ENCODE data around the gene UNC93B1. TPM values are rescaled to one million over a fixed set of nuclear protein-coding genes. Genes with fewer than 3 reads are reported as not detected.

UNC93B1 gene
- total RNA-seq, 1 donor from 2014 or later = 4.3 TPM

DNA sequence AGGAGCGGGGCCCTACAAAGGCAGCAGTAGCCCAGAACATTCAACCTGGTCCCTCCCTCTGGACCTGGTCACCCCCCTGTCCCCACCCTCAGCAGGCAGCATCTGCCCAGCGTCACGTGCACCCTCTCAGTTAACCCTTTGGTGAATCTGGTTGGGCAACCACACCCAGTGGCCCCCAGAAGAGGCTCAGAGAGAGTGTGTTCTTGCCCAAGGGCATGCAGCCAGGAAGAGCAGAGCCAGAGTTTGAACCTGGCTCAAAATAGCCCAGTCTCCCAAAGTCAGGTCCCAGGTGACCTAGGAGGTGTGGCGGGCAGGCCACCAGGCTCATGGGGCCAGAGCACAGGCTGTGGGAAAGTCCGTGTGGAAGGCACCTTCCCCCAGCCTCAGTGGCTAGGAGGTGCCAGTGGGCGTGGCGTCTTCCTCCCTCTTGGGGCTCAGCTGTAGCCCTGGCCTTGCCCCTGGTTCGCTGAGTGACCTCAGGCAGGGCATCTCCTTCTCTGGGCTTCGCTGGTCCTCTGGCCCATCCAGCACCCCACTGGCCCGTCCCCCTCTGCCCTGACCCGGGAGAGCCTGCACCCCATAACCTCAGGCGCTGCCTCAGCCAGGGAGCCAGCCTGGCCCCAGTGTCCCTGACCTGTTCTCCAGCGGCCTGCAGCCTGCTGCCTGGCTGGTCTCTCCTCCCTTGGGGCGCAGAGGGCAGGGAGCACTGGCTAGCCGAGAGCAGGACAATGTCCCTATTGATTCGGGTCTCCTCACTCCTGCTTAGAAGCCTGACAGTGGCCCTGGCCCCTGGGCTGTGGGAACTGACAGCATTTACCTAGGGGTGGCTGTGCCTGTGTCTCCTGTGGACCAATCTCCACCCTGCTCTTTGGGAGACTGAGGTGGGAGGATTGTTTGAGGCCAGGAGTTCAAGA, 13.3 kb upstream of the UNC93B1 start:
- peak overlapping the region; percentile 57 for H3K27ac Mint-ChIP-seq (ENCODE audit: unreplicated experiment)
- DNase-seq (ENCODE audit: low read depth, low spot score) = peak; percentile 55
- H3K9me3 Mint-ChIP-seq = no peaks in the 10 kb centered on the region
- peaks cover 44% of the 10 kb centered on the region for H3K4me1 Mint-ChIP-seq
- no peaks in the 10 kb centered on the region for H3K36me3 Mint-ChIP-seq (ENCODE audit: low read depth)
- H3K27me3 Mint-ChIP-seq (ENCODE audit: low read depth) = no peaks in the 10 kb centered on the region
- TF ChIP-seq, protein P1, sequence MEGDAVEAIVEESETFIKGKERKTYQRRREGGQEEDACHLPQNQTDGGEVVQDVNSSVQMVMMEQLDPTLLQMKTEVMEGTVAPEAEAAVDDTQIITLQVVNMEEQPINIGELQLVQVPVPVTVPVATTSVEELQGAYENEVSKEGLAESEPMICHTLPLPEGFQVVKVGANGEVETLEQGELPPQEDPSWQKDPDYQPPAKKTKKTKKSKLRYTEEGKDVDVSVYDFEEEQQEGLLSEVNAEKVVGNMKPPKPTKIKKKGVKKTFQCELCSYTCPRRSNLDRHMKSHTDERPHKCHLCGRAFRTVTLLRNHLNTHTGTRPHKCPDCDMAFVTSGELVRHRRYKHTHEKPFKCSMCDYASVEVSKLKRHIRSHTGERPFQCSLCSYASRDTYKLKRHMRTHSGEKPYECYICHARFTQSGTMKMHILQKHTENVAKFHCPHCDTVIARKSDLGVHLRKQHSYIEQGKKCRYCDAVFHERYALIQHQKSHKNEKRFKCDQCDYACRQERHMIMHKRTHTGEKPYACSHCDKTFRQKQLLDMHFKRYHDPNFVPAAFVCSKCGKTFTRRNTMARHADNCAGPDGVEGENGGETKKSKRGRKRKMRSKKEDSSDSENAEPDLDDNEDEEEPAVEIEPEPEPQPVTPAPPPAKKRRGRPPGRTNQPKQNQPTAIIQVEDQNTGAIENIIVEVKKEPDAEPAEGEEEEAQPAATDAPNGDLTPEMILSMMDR (conservative IDR thresholded peaks at IDR 0.05) = no peak
- peak overlapping the region; percentile 69 for H3K4me3 Mint-ChIP-seq

DNA sequence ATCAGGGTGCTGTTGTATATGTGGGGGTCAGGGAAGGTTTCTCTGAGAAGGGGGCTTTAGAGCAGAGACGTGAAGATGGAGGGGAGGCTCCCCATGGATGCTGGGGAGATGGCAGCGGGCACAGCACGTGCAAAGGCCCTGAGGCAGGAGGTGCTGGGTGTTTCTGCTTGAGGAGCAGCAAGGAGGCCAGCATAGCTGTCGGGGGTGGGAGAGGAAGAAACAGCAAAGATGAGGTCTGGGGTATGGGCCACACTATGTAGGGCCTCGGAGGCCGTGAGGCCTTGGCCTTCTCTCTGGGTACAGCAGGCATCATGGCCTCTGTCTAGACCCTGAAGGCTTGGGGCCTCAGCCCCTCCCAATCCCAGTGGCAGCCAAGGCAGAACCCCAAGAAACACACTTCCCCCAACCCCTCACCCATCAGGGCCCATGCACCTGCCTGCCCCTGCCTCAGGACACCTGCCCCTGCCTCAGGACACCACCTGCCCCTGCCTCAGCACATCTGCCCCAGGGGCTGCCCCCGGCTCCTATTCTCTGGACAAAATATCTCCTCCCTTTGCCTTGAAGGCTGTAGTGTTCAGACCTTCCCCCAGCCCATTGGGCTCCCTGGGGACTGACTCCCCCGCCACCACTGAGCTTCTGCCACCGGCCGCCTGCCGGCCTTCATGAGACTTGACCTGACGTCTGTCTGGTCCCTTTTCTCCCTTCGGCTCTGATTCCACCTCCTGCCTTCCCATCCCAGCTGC, 12.4 kb upstream of the UNC93B1 start:
- Mint-ChIP-seq H3K4me3 (peak overlapping the region; percentile 41), H3K9me3 (no peaks in the 10 kb centered on the region), H3K4me1 (peaks cover 47% of the 10 kb centered on the region), H3K27ac (ENCODE audit: unreplicated experiment) (peak overlapping the region; percentile 62), H3K36me3 (ENCODE audit: low read depth) (no peaks in the 10 kb centered on the region), H3K27me3 (ENCODE audit: low read depth) (no peaks in the 10 kb centered on the region)
- no peak for DNase-seq (ENCODE audit: low read depth, low spot score)
- TF ChIP-seq, protein P1 (conservative IDR thresholded peaks at IDR 0.05) = no peak

DNA sequence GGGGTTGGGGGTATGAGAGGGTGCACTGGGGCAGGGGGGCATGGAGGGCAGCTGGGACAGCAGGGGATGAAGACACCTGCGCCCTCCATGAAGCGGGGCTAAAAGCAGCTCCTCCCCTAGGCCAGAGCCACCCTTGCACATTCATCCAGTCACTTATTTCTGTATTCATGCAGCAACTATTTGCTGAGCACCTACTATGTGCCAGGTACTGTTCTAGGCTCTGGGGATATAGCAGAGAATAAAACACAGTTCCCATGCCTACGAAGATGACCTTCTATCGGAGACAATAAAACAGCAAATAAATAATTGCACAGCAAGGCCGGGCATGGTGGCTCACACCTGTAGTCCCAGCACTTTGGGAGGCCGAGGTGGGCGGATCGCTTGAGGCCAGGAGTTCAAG, 11.6 kb upstream of the UNC93B1 start:
- Mint-ChIP-seq H3K27ac (ENCODE audit: unreplicated experiment) (no peak overlapping the region), H3K4me3 (no peak overlapping the region), H3K9me3 (no peaks in the 10 kb centered on the region), H3K27me3 (ENCODE audit: low read depth) (no peaks in the 10 kb centered on the region), H3K4me1 (peaks cover 48% of the 10 kb centered on the region), H3K36me3 (ENCODE audit: low read depth) (no peaks in the 10 kb centered on the region)
- TF ChIP-seq, protein P1 (conservative IDR thresholded peaks at IDR 0.05) = no peak
- DNase-seq (ENCODE audit: low read depth, low spot score) = no peak

DNA sequence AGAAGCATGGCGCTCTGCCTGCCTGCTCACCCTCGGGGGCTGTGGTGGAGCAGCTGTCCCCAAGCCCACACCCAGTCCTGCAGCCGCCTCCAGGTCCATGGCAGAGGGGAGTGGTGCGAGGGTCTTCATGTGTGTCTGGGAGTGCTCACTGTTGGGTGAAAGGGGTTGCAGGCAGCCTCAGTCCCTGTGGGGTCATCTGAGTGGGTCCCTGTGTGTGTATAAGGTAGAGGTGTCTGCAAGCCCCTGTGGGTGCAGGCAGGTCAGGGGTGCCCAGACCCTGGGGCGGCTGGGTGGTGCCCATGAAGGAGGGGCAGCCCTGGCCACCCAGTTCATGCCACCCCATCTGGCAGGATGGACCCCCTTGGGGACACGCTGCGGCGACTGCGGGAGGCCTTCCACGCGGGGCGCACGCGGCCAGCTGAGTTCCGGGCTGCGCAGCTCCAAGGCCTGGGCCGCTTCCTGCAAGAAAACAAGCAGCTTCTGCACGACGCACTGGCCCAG, 11.1 kb upstream of the UNC93B1 start:
- H3K4me1 Mint-ChIP-seq = peaks cover 51% of the 10 kb centered on the region
- H3K27ac Mint-ChIP-seq (ENCODE audit: unreplicated experiment) = no peak overlapping the region
- no peaks in the 10 kb centered on the region for H3K36me3 Mint-ChIP-seq (ENCODE audit: low read depth)
- no peak overlapping the region for H3K4me3 Mint-ChIP-seq
- H3K9me3 Mint-ChIP-seq = no peaks in the 10 kb centered on the region
- no peaks in the 10 kb centered on the region for H3K27me3 Mint-ChIP-seq (ENCODE audit: low read depth)
- TF ChIP-seq, protein P1 (conservative IDR thresholded peaks at IDR 0.05) = no peak
- no peak for DNase-seq (ENCODE audit: low read depth, low spot score)

DNA sequence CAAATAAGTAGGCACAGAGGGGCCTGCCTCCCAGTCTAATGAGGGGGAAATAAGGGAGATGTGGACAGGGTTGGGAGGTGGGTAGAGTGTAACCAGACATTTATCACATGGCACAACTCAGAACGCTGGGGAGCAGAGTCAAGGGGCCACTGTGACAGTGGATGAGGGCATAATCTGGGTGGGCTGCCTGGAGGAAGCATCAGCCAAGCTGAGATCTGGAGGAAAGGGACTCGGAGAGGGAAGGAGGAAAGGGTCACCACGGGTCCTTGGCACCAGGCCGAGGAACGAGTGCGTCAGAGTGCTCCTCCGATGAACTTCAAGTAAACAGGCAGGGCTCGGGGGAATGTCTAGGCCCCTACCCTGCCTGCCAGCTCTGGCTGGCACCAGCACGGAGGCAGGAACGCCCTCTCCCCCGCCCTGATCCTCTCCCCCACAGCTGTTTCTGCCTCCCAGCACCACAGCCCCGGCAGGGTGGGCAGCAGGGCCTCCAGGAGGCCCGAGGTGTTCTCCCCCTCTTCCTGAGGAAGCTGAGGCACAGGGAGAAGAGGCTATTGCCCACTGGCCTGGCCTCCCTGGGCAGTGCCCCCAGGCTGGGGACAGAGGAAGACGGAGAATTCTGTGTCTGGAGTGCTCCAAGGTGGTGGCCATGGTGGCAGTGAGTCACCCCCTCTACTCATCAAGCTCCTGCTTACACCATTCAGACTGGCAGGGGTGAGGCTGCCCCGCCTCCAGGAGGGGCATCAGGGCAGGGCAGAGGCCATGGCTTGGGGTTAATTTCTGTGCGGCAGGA, 10.5 kb upstream of the UNC93B1 start:
- DNase-seq (ENCODE audit: low read depth, low spot score) = no peak
- no peak overlapping the region for H3K27ac Mint-ChIP-seq (ENCODE audit: unreplicated experiment)
- H3K27me3 Mint-ChIP-seq (ENCODE audit: low read depth) = no peaks in the 10 kb centered on the region
- H3K4me1 Mint-ChIP-seq = peaks cover 58% of the 10 kb centered on the region
- no peaks in the 10 kb centered on the region for H3K9me3 Mint-ChIP-seq
- TF ChIP-seq, protein P1 (conservative IDR thresholded peaks at IDR 0.05) = no peak
- H3K4me3 Mint-ChIP-seq = no peak overlapping the region
- H3K36me3 Mint-ChIP-seq (ENCODE audit: low read depth) = no peaks in the 10 kb centered on the region
